Vagina (tissue), 2 donors: Measurements from ENCODE around the gene WNT6. TPM values are rescaled to one million over a fixed set of nuclear protein-coding genes. Genes with fewer than 3 reads are reported as not detected.

Experiments
- DNase-seq, 2 donors: peaks; one replicate each; pipeline ENCODE4 v3.0.0-alpha.2; 2017; ENCODE audit errors: extremely low spot score in 2 of 2
- H3K27ac ChIP-seq: fragments of 200-600 bp; sonication (generic); one replicate; pipeline ENCODE4 v1.5.1; 2019
- H3K27me3 ChIP-seq: fragments of 200-600 bp; sonication (generic); one replicate; pipeline ENCODE4 v1.5.1; 2019
- H3K36me3 ChIP-seq, 2 donors: fragments of 200-600 bp; sonication (generic); one replicate each; pipeline ENCODE4 v1.5.1; 2017 to 2019
- H3K4me1 ChIP-seq: fragments of 200-600 bp; sonication (generic); one replicate; pipeline ENCODE4 v1.5.1; 2019
- H3K4me3 ChIP-seq, 2 donors: fragments of 200-600 bp; sonication (generic); 1 replicate in 1 of 2; 2 replicates in 1 of 2; pipeline ENCODE4 v1.5.1; 2016 to 2019
- H3K9me3 ChIP-seq: fragments of 200-600 bp; sonication (generic); one replicate; pipeline ENCODE4 v1.5.1; 2019
- CTCF ChIP-seq, 3 experiments: fragments of 450-650 bp in 2 of 3; fragments of 200-600 bp in 1 of 3; sonication (generic) in 1 of 3; IDR thresholded peaks; one replicate each; pipeline ENCODE4 v1.5.1; 2017 to 2019; ENCODE audit warnings: antibody characterized with exemption in 3 of 3, mild to moderate bottlenecking in 2 of 3, moderate library complexity in 2 of 3
- POLR2A ChIP-seq, 2 donors: fragments of 450-650 bp; IDR thresholded peaks; one replicate each; pipeline ENCODE4 v1.6.1; 2017; ENCODE audit warnings: antibody characterized with exemption in 2 of 2, mild to moderate bottlenecking in 2 of 2, moderate library complexity in 2 of 2
- POLR2AphosphoS5 ChIP-seq, 2 donors: sonication (generic); formaldehyde crosslinking; IDR thresholded peaks; one replicate each; pipeline ENCODE4 v1.9.0; 2017; ENCODE audit warnings: antibody characterized with exemption in 2 of 2, mild to moderate bottlenecking in 2 of 2, low read depth in 1 of 2; ENCODE audit not compliant: insufficient read depth in 1 of 2
- intact Hi-C: fragments of 100-400 bp; cut with DNase I; formaldehyde crosslinking; loops from one replicate; pipeline ENCODE4 v1.15.1; 2023
- total RNA-seq: library from RNA; depleted of rRNA; stranded (reverse); fragments of >200 nt; gene quantifications from one replicate; pipeline ENCODE4 v1.2.3, GENCODE V29; 2016

The WNT6 gene
- 2.0 TPM for total RNA-seq

GRCh38 chr2:218859556-218859987 lies at the start of gene WNT6:
WNT6 (plus strand) TSS chr2:218859805; CDS start chr2:218860038, 233 bp downstream.
- Histone ChIP-seq H3K9me3 (no peaks in the 10 kb centered on the region), H3K4me1 (peaks cover 25% of the 10 kb centered on the region), H3K27ac (peak within 1 kb of the TSS; percentile 40), H3K27me3 (peaks cover 5% of the 10 kb centered on the region), H3K36me3 (no peaks in the 10 kb centered on the region), H3K4me3 (peak within 1 kb of the TSS; percentile 39 to 57)
- TF ChIP-seq POLR2A (IDR thresholded peaks at IDR 0.05) (no peak), CTCF (IDR thresholded peaks at IDR 0.05) (no peak), POLR2AphosphoS5 (IDR thresholded peaks at IDR 0.05; ENCODE audit: insufficient read depth in 1 of 2, low read depth in 1 of 2) (no peak)
- intact Hi-C loops = no loop called here
- DNase-seq = no peak

DNA sequence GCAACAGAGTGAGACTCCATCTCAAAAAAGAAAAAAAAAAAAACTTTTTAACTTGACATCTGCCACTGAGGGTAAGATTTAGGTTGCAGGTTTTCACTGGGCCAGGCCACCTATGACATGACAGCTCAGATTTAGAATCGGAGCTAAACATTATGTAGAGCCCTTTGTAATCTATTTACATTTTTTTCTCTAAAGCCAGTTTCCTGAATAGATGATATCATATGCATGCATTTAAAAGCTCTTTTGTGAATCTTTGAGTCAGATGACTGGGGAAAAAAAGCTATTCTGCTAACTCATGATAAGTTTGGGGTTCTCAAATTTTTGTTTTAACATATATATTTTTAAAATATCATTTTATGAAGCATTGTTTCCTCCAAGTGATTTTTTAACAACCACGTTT lies 49.3 kb upstream of the WNT6 start:
- no peaks in the 10 kb centered on the region for H3K27me3 ChIP-seq
- peaks cover 0 to 28% of the 10 kb centered on the region in 2 donors for H3K36me3 ChIP-seq
- peaks cover 19% of the 10 kb centered on the region for H3K4me1 ChIP-seq
- no peak for DNase-seq
- intact Hi-C loops = loop anchor here (10.0 kb wide), 1 partner anchor 1405 kb away; no protein-coding TSS in a partner anchor
- no peaks in the 10 kb centered on the region for H3K9me3 ChIP-seq
- no peak overlapping the region for H3K27ac ChIP-seq
- no peak overlapping the region for H3K4me3 ChIP-seq
- no peak for TF ChIP-seq CTCF (IDR thresholded peaks at IDR 0.05)
- no peak for TF ChIP-seq POLR2AphosphoS5 (IDR thresholded peaks at IDR 0.05; ENCODE audit: insufficient read depth in 1 of 2, low read depth in 1 of 2)
- TF ChIP-seq POLR2A (IDR thresholded peaks at IDR 0.05) = no peak

GRCh38 chr2:218811382-218811781 lies 48.2 kb upstream of the WNT6 start:
- H3K27ac ChIP-seq = no peak overlapping the region
- intact Hi-C loops = loop anchor here (10.0 kb wide), 1 partner anchor 1403 kb away; no protein-coding TSS in a partner anchor
- peaks cover 10% of the 10 kb centered on the region for H3K4me1 ChIP-seq
- no peaks in the 10 kb centered on the region for H3K27me3 ChIP-seq
- DNase-seq = no peak
- H3K4me3 ChIP-seq = no peak overlapping the region
- peaks cover 0 to 36% of the 10 kb centered on the region in 2 donors for H3K36me3 ChIP-seq
- TF ChIP-seq POLR2A (IDR thresholded peaks at IDR 0.05) = no peak
- no peak for TF ChIP-seq CTCF (IDR thresholded peaks at IDR 0.05)
- no peak for TF ChIP-seq POLR2AphosphoS5 (IDR thresholded peaks at IDR 0.05; ENCODE audit: insufficient read depth in 1 of 2, low read depth in 1 of 2)
- no peaks in the 10 kb centered on the region for H3K9me3 ChIP-seq

DNA sequence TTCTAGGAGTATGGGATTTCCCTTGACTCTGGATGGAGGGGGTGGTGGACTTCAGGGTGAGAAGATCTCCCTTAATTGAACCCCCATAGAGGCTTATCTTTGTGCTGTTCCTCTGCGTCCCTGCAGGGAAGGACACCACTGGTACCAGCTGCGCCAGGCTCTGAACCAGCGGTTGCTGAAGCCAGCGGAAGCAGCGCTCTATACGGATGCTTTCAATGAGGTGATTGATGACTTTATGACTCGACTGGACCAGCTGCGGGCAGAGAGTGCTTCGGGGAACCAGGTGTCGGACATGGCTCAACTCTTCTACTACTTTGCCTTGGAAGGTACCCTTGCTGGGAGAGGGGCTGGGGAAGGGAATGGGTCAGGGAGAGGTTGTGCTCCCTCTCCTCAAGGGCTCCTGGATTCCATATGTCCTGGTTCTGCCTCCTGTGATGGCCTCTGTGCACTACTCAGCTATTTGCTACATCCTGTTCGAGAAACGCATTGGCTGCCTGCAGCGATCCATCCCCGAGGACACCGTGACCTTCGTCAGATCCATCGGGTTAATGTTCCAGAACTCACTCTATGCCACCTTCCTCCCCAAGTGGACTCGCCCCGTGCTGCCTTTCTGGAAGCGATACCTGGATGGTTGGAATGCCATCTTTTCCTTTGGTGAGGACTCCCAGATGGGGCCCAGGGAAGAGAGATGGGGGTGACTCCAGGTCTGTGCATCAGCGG lies 47.3 kb upstream of the WNT6 start:
- no peaks in the 10 kb centered on the region for H3K9me3 ChIP-seq
- DNase-seq = no peak
- H3K4me3 ChIP-seq = no peak overlapping the region
- peaks cover 1% of the 10 kb centered on the region for H3K4me1 ChIP-seq
- no peak overlapping the region for H3K27ac ChIP-seq
- no peaks in the 10 kb centered on the region for H3K27me3 ChIP-seq
- intact Hi-C loops = loop anchor here (10.0 kb wide), 1 partner anchor 1403 kb away; no protein-coding TSS in a partner anchor
- peaks cover 0 to 36% of the 10 kb centered on the region in 2 donors for H3K36me3 ChIP-seq
- TF ChIP-seq CTCF (IDR thresholded peaks at IDR 0.05) (no peak), POLR2AphosphoS5 (IDR thresholded peaks at IDR 0.05; ENCODE audit: insufficient read depth in 1 of 2, low read depth in 1 of 2) (no peak), POLR2A (IDR thresholded peaks at IDR 0.05) (no peak)

DNA sequence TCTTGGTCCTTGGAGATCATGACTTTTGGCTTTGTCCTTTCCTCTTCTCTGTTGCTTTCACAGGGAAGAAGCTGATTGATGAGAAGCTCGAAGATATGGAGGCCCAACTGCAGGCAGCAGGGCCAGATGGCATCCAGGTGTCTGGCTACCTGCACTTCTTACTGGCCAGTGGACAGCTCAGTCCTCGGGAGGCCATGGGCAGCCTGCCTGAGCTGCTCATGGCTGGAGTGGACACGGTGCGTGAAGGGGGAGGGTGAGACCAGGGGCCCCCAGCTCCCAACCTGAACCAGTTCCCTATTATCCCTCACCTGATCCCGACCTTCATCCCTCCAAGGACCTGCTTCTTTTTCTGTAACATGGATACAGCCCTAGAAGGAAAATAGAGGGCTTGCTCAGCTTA lies 46.7 kb upstream of the WNT6 start:
- peaks cover 0 to 36% of the 10 kb centered on the region in 2 donors for H3K36me3 ChIP-seq
- no peak for TF ChIP-seq POLR2A (IDR thresholded peaks at IDR 0.05)
- no peak for TF ChIP-seq CTCF (IDR thresholded peaks at IDR 0.05)
- no peak for TF ChIP-seq POLR2AphosphoS5 (IDR thresholded peaks at IDR 0.05; ENCODE audit: insufficient read depth in 1 of 2, low read depth in 1 of 2)
- H3K27me3 ChIP-seq = no peaks in the 10 kb centered on the region
- H3K9me3 ChIP-seq = no peaks in the 10 kb centered on the region
- no peak overlapping the region for H3K27ac ChIP-seq
- no peak overlapping the region for H3K4me3 ChIP-seq
- DNase-seq = no peak
- H3K4me1 ChIP-seq = no peaks in the 10 kb centered on the region
- intact Hi-C loops = loop anchor here (10.0 kb wide), 1 partner anchor 1402 kb away; no protein-coding TSS in a partner anchor
